NCI-H345 treated with DMSO at 0.1 percent for 48 hours (cell line): ENCODE measurements around the gene PDGFD.

ENCODE experiments used
- DNase-seq: peaks from one replicate; lab custom pipeline; 2025; ENCODE audit not compliant: unreplicated experiment; lab: John Stamatoyannopoulos, UW

The PDGFD gene

GRCh38 chr11:104164028-104164520, at the start of gene PDGFD:
TSS of gene PDGFD (minus strand) at chr11:104164147.
- DNase-seq = peak; percentile 64

- no peak for DNase-seq
These were observed 43.0 kb upstream of the PDGFD start for GRCh38 chr11:104206936-104207335.

GRCh38 chr11:104205838-104206237, 41.9 kb upstream of the PDGFD start:
- DNase-seq = no peak

- no peak for DNase-seq
These were observed 36.7 kb upstream of the PDGFD start for GRCh38 chr11:104200688-104201087.

- no peak for DNase-seq
These were observed 35.1 kb upstream of the PDGFD start for GRCh38 chr11:104199053-104199452.

GRCh38 chr11:104198576-104198975, 34.6 kb upstream of the PDGFD start:
- DNase-seq = no peak

- no peak for DNase-seq
These were observed 27.2 kb upstream of the PDGFD start for GRCh38 chr11:104191124-104191523.

GRCh38 chr11:104183593-104183992, 19.6 kb upstream of the PDGFD start:
- DNase-seq = no peak

- DNase-seq = no peak
These were observed 11.8 kb upstream of the PDGFD start for GRCh38 chr11:104175769-104176168.

GRCh38 chr11:104169091-104169490, 5.1 kb upstream of the PDGFD start:
- no peak for DNase-seq

- DNase-seq = no peak
These were observed 1.1 kb upstream of the PDGFD start for GRCh38 chr11:104165014-104165413.

GRCh38 chr11:104163100-104164027, 583 bp downstream of the PDGFD start:
- DNase-seq = no peak

GRCh38 chr11:104161751-104162450, 2.0 kb downstream of the PDGFD start:
- DNase-seq = no peak

GRCh38 chr11:104159356-104159755, 4.6 kb downstream of the PDGFD start:
- no peak for DNase-seq

GRCh38 chr11:104155375-104155774, 8.6 kb downstream of the PDGFD start:
- DNase-seq = no peak

GRCh38 chr11:104154296-104154695, 9.7 kb downstream of the PDGFD start:
- DNase-seq = no peak

- no peak for DNase-seq
These were observed 10.9 kb downstream of the PDGFD start for GRCh38 chr11:104152941-104153505.

GRCh38 chr11:104151404-104152204, 12.3 kb downstream of the PDGFD start:
- no peak for DNase-seq

GRCh38 chr11:104148706-104149105, 15.2 kb downstream of the PDGFD start:
- DNase-seq = no peak

GRCh38 chr11:104148074-104148473, 15.9 kb downstream of the PDGFD start:
- DNase-seq = no peak

GRCh38 chr11:104146943-104147342, 17.0 kb downstream of the PDGFD start:
- no peak for DNase-seq
